ENCODE measurements around the gene PDE8B.

DNA sequence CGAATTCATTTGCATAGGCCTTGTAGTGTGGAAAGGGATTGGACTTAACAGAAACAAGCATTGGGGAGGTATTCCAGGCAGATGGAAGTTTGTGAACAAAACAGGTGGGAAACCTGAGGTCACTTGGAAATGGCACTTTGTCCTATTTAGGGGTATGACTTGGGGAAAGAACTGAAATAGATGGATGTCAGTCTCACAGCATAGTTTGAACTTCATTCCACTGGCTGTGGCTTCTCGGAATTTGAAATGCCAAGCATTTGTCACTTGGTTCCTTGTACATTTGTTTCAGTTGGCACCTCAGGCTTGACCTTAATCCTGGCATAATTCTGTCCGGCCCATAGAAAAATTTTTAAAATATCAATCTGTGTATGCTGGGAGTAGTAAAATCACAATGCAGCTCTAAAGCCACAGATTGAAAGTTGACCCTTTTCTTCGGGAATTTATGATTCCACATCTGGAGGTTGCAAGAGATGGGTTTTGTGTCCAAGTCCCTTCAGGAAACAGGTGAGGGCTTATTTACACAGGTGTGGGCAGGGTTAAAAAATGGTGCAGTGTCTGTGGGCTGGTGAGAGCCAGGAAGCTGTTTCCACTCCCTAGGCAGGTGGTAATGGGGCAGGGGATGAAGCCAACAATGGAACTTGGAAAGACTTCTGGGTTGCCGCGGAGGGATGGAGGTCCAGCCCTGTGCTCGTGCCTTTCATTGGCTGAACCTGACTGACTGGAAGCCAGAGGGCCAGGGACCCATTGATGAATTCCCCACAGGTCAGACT is 39.2 kb upstream of the PDE8B start:
- TF ChIP-seq MXI1 (IDR thresholded peaks at IDR 0.05; ENCODE audit: low read depth, low read length) (no peak), FOXJ3 (CRISPR knock-in tag; IDR thresholded peaks at IDR 0.05) (no peak), YY1 (IDR thresholded peaks at IDR 0.05; ENCODE audit: low read depth) (no peak)
- TF ChIP-seq, protein P1, sequence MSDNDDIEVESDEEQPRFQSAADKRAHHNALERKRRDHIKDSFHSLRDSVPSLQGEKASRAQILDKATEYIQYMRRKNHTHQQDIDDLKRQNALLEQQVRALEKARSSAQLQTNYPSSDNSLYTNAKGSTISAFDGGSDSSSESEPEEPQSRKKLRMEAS (IDR thresholded peaks at IDR 0.05; ENCODE audit: low read depth) = no peak
- TF ChIP-seq, protein P2, sequence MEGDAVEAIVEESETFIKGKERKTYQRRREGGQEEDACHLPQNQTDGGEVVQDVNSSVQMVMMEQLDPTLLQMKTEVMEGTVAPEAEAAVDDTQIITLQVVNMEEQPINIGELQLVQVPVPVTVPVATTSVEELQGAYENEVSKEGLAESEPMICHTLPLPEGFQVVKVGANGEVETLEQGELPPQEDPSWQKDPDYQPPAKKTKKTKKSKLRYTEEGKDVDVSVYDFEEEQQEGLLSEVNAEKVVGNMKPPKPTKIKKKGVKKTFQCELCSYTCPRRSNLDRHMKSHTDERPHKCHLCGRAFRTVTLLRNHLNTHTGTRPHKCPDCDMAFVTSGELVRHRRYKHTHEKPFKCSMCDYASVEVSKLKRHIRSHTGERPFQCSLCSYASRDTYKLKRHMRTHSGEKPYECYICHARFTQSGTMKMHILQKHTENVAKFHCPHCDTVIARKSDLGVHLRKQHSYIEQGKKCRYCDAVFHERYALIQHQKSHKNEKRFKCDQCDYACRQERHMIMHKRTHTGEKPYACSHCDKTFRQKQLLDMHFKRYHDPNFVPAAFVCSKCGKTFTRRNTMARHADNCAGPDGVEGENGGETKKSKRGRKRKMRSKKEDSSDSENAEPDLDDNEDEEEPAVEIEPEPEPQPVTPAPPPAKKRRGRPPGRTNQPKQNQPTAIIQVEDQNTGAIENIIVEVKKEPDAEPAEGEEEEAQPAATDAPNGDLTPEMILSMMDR (IDR thresholded peaks at IDR 0.05) = no peak

All from SK-N-SH (cell line).